Measurements from ENCODE around the gene RSRC1. TPM values are rescaled to one million over a fixed set of nuclear protein-coding genes. Genes with fewer than 3 reads are reported as not detected.
A peak's percentile ranks its signal among the peaks of the same experiment; 100 is the strongest.

The RSRC1 gene
- total and polyA plus RNA-seq, 2 donors (not counting 1 experiment from before 2014, with no cell fraction given), result 12.6 to 43.1 TPM

GRCh38 chr3:158350971-158351370, 241.1 kb downstream of the RSRC1 start:
- DNase-seq (ENCODE audit: low read depth in 2 of 2), result no peak
- Histone ChIP-seq H3K4me2 (ENCODE audit: extremely low read depth, insufficient read depth, low read length) (no peak overlapping the region), H3K4me1 (ENCODE audit: control insufficient read depth, extremely low read depth, insufficient read depth, low read length) (no peaks in the 10 kb centered on the region), H3K9ac (ENCODE audit: insufficient read depth, low read length) (no peak overlapping the region), H3K27me3 (ENCODE audit: control insufficient read depth, insufficient read depth, low read length) (no peaks in the 10 kb centered on the region), H3K36me3 (ENCODE audit: control insufficient read depth, insufficient read depth, low read length) (no peaks in the 10 kb centered on the region), H3K9me3 (ENCODE audit: control insufficient read depth, insufficient read depth, low read depth, low read length) (no peaks in the 10 kb centered on the region), H2AFZ (ENCODE audit: low read length) (no peak overlapping the region), H3K79me2 (ENCODE audit: control insufficient read depth, insufficient read depth, low read length) (no peaks in the 10 kb centered on the region), H4K20me1 (ENCODE audit: control insufficient read depth, extremely low read depth, insufficient read depth, low read length) (no peaks in the 10 kb centered on the region), H3K27ac (ENCODE audit: insufficient read depth, low read length) (no peak overlapping the region), H3K4me3 (replicated peaks in 1 of 4; ENCODE audit: control extremely low read depth in 1 of 4, insufficient read depth in 1 of 4, low read depth in 3 of 4, low read length in 4 of 4) (no peak overlapping the region)
- TF ChIP-seq EZH2 (IDR thresholded peaks at IDR 0.05; ENCODE audit: low read length, missing control alignments) (no peak), CTCF (conservative IDR thresholded peaks at IDR 0.05 in 1 of 2, IDR thresholded peaks at IDR 0.05 in 1 of 2; ENCODE audit: low read depth in 1 of 2, low read length in 2 of 2) (no peak)

- H3K4me2 ChIP-seq (ENCODE audit: extremely low read depth, insufficient read depth, low read length), result no peak overlapping the region
Observed at GRCh38 chr3:158352551-158352950, 242.7 kb downstream of the RSRC1 start.

GRCh38 chr3:158354713-158355112, 244.8 kb downstream of the RSRC1 start:
- TF ChIP-seq EZH2 (IDR thresholded peaks at IDR 0.05; ENCODE audit: low read length, missing control alignments) (no peak), CTCF (conservative IDR thresholded peaks at IDR 0.05 in 1 of 2, IDR thresholded peaks at IDR 0.05 in 1 of 2; ENCODE audit: low read depth in 1 of 2, low read length in 2 of 2) (no peak)
- DNase-seq (ENCODE audit: low read depth in 2 of 2), result no peak
- no peaks in the 10 kb centered on the region for H3K4me1 ChIP-seq (ENCODE audit: control insufficient read depth, extremely low read depth, insufficient read depth, low read length)
- no peaks in the 10 kb centered on the region for H3K36me3 ChIP-seq (ENCODE audit: control insufficient read depth, insufficient read depth, low read length)
- H3K9ac ChIP-seq (ENCODE audit: insufficient read depth, low read length), result no peak overlapping the region
- H2AFZ ChIP-seq (ENCODE audit: low read length), result no peak overlapping the region
- H3K79me2 ChIP-seq (ENCODE audit: control insufficient read depth, insufficient read depth, low read length), result no peaks in the 10 kb centered on the region
- H4K20me1 ChIP-seq (ENCODE audit: control insufficient read depth, extremely low read depth, insufficient read depth, low read length), result no peaks in the 10 kb centered on the region
- no peak overlapping the region for H3K4me2 ChIP-seq (ENCODE audit: extremely low read depth, insufficient read depth, low read length)
- H3K4me3 ChIP-seq (replicated peaks in 1 of 4; ENCODE audit: control extremely low read depth in 1 of 4, insufficient read depth in 1 of 4, low read depth in 3 of 4, low read length in 4 of 4), result no peak overlapping the region
- H3K27me3 ChIP-seq (ENCODE audit: control insufficient read depth, insufficient read depth, low read length), result no peaks in the 10 kb centered on the region
- no peak overlapping the region for H3K27ac ChIP-seq (ENCODE audit: insufficient read depth, low read length)
- no peaks in the 10 kb centered on the region for H3K9me3 ChIP-seq (ENCODE audit: control insufficient read depth, insufficient read depth, low read depth, low read length)

More at GRCh38 chr3:158352551-158352950, 242.7 kb downstream of the RSRC1 start:
- Histone ChIP-seq H3K9me3 (ENCODE audit: control insufficient read depth, insufficient read depth, low read depth, low read length) (no peaks in the 10 kb centered on the region), H4K20me1 (ENCODE audit: control insufficient read depth, extremely low read depth, insufficient read depth, low read length) (no peaks in the 10 kb centered on the region), H3K9ac (ENCODE audit: insufficient read depth, low read length) (no peak overlapping the region), H2AFZ (ENCODE audit: low read length) (no peak overlapping the region), H3K27me3 (ENCODE audit: control insufficient read depth, insufficient read depth, low read length) (no peaks in the 10 kb centered on the region), H3K79me2 (ENCODE audit: control insufficient read depth, insufficient read depth, low read length) (no peaks in the 10 kb centered on the region), H3K36me3 (ENCODE audit: control insufficient read depth, insufficient read depth, low read length) (no peaks in the 10 kb centered on the region), H3K4me1 (ENCODE audit: control insufficient read depth, extremely low read depth, insufficient read depth, low read length) (no peaks in the 10 kb centered on the region), H3K4me3 (replicated peaks in 1 of 4; ENCODE audit: control extremely low read depth in 1 of 4, insufficient read depth in 1 of 4, low read depth in 3 of 4, low read length in 4 of 4) (no peak overlapping the region), H3K27ac (ENCODE audit: insufficient read depth, low read length) (no peak overlapping the region)
- TF ChIP-seq EZH2 (IDR thresholded peaks at IDR 0.05; ENCODE audit: low read length, missing control alignments), result no peak
- DNase-seq (ENCODE audit: low read depth in 2 of 2), result peak in 1 of 2 donors; percentile 28
